GM13976 (cell line): ENCODE results near the gene HOXA6.

ENCODE experiments used
- DNase-seq: peaks from one replicate; pipeline ENCODE4 v3.0.0; 2012; ENCODE audit warnings: low spot score
- CTCF ChIP-seq: IDR thresholded peaks from 2 replicates; pipeline ENCODE4 v1.5.1; 2012; ENCODE audit warnings: borderline replicate concordance, mild to moderate bottlenecking; ENCODE audit not compliant: insufficient read depth; ENCODE audit errors: extremely low read depth, missing control alignments, control extremely low read depth
- in situ Hi-C: fragments of 300-500 bp; cut with MboI; formaldehyde crosslinking; loops from one replicate; pipeline ENCODE4 v1.12.0; 2022; ENCODE audit warnings: low sequenced_read_pairs, mixed read lengths, inconsistent platforms; ENCODE audit not compliant: unreplicated experiment

The HOXA6 gene

DNA sequence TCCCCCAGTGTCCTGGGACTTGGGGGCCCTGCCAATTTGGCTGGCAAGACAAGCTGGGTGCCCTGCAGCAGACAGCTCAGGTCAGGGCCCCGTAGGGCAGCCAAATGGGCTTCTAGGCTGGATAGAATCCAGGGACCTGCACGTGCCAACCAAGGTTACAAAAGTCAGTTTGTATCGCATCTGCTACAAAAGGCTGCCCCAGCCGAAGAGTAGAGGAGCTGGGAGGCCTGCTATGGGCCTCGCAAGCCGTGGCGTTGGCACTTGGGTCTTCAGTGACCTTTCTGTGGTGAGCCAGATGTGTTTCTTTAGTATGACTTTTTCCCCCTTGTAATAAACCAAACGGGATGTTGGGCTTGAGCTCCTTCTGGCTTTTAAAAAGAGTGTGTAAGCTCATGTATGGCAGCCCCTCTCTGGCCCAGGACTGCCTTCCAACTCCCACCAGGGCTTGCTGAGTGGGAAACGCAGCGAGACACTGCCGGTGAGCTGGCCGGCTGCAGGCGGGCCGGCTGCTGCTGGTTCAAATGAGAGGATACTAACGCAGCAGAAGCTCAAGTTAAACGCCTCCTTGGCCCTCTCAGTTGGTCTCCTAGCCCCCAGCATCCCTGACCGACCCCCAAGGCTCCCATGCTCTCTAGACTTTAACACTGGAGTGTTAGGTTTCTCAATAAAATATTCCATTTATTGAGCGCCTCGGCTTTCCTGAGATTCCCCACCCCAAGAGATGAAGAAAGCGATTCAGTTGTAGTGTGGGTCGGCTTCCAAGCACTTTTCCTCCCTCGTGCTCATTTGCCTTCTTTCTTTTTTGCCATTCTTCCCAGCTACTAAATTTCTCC is 29.6 kb upstream of the HOXA6 start:
- in situ Hi-C loops = no loop called here
- TF ChIP-seq CTCF = no peak
- DNase-seq = no peak

DNA sequence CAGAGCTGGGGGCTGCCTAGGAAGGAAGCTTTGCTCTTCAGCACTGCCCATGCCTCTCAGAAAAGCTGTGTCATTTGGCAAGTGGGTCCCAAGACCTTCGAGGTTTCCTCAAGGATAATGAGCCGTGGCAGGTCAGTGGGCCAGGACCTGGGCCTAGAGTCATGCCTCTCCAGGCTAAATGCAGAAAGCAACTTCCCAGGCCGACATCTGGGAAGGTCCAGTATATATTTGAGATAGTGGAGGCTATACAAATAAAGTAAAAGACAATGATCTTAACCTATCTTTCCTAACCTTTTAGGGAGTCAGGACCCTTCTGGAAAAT is 28.9 kb upstream of the HOXA6 start:
- no peak for DNase-seq
- in situ Hi-C loops = no loop called here
- TF ChIP-seq CTCF = no peak

DNA sequence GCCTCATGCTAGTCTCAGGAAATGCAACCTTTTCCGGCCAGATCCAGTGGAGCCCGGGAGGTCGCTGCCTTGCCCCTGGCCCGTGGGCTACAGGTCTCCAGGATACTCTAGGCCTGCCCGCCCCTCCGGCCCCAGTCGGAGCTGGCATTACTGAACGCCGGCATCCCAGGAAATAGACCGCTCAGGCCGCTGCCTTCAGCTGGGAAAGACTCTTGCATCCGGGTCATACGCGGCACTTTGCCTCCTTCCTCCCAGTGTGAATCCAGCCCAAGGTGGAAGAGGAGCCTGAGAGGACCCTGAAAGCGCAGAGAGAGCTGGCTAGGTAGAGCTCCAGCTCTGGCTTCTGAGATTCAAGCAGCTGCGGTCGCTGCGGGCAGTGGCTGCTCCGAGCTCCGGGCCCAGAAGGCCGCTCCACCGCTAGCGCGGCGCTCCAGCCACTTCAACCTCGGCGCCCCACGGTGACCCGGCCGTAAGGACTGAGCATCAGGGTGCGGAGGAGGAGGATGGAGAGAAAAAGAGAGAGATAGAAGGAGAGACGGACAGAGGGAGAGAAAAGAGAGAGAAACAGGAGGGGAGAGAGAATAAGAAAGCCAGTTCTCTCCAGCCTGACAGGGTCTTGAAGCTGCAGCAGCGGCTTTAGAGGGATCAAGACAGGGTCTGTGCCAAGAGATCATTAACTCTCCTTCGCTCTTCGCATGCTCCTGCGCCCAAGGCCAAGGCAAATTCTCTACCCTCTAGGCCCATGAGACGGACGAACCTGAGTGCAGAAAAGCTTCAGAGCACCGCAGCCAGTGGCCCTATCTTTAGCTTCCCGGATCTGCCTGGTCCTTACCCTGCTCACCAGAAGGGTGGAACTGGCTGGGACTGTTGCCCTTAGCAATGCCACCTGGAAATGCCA is 28.3 kb upstream of the HOXA6 start:
- in situ Hi-C loops = no loop called here
- TF ChIP-seq CTCF = no peak
- no peak for DNase-seq

DNA sequence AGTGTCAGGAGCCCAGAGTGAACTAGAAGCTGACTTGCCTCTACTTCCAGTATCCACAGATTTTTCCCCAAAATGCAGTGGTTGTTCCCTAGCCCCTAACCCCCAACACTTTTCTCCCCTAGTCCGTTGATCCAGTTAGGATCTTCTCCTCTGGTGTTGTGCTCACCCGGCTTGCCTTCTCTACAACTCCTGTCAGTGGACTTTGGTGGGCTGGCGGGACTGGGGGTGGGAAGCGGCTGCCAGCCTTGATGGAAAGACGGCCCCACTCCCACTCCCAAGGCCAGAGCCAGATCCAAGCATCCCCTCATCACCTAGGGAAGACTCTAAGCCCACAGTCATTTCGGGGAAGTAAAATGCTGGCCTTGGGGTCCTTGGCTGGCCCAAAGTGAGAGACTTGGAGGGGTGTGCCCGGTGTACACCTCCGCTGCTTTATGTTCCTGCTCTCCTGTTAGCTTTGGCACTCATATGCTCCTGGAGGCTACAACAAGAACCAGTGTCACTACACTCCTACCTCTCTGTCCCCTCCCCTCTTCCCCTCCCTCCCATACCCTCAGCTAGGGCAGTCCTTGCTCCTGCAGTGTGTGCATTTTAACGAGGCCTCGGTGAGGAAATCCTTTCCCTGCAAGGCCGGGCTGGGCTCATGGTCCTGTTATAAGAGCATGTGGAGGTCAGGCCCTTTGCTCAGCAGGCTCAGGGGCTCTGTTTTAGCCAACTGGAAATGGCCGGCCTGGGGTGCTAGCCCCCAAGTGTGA is 27.5 kb upstream of the HOXA6 start:
- in situ Hi-C loops = loop anchor here (25.0 kb wide), 1 partner anchor 663 kb away; no protein-coding TSS in a partner anchor
- DNase-seq = no peak
- no peak for TF ChIP-seq CTCF

DNA sequence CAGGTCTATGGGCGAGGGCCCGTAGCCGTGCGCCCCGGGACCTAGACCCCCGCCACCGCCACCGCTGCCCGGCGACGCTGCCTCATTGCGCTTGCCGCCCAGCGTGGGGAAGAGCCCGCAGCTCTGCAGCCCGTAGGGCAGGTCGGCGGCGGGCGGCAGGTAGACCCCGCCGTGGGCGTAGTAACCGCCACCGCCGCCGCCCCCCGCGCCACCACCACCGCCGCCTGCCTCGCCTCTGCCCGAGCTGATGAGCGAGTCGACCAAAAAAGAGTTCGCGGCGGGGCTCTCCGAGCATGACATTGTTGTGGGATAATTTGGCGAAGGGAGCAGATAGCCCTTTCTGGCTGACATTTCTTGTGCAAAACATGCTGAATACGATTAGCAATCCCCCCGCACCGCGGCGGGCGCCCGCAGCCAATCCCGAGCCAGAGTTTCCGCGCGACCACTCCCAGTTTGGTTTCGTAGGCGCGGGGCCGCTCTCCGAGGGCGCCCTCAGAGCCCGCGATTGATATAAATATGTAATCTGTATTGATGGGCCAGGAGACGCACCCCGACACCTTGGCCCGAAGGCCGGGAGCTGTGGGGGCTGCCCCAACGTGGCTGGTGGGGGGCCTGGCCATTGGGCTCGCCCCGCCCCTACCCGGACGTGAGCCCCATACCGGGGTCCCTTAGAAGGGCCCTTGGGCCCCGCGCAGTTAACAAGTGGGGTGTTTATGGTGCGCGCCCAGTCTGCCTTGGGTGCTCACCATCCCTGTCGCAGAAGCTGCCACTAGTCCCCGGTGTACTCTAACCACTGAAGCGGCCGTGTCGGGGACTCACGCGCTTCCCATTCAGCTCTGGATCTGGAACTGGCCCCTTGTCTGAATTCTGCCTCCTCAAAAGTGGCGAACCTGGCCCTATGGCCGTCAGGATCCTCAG is 26.6 kb upstream of the HOXA6 start, which contains the start of gene HOXA10:
Gene HOXA10 (minus strand): TSS at position 365 of the 918 bp plus-strand sequence. CDS start 14 bp downstream, at position 351.
- DNase-seq = no peak
- no peak for TF ChIP-seq CTCF
- in situ Hi-C loops = loop anchor here (25.0 kb wide), 1 partner anchor 662 kb away; no protein-coding TSS in a partner anchor
